ENCODE measurements around the gene SIGLEC14.

DNA sequence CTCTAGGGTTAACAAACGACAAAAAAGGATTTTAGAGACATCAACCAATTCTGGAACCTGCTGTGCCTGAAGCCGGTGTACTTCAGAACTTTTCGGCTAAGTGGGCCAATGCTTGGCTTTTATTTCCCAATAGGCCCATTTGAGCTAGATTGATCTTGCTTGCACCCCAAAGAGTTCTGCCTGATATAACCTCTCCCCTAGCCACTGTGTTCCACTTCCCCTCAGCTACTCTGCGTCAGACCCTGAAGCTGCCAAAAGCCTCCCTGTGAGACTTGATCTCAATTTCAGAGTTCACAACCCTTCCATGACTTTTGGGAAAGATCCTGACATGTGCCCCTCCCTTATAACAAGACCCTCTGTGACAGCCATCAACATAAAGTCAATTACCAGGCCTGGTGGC lies 5.6 kb upstream of the SIGLEC14 start:
- TF ChIP-seq, protein P1, sequence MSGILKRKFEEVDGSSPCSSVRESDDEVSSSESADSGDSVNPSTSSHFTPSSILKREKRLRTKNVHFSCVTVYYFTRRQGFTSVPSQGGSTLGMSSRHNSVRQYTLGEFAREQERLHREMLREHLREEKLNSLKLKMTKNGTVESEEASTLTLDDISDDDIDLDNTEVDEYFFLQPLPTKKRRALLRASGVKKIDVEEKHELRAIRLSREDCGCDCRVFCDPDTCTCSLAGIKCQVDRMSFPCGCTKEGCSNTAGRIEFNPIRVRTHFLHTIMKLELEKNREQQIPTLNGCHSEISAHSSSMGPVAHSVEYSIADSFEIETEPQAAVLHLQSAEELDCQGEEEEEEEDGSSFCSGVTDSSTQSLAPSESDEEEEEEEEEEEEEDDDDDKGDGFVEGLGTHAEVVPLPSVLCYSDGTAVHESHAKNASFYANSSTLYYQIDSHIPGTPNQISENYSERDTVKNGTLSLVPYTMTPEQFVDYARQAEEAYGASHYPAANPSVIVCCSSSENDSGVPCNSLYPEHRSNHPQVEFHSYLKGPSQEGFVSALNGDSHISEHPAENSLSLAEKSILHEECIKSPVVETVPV (CRISPR knock-in tag; IDR thresholded peaks at IDR 0.05): no peak
- no peak for TF ChIP-seq ZNF565 (CRISPR knock-in tag; conservative IDR thresholded peaks at IDR 0.05; ENCODE audit: low read depth)
- TF ChIP-seq TCF4 (CRISPR knock-in tag; IDR thresholded peaks at IDR 0.05; ENCODE audit: borderline replicate concordance): no peak
- TF ChIP-seq TOX (CRISPR knock-in tag; IDR thresholded peaks at IDR 0.05; ENCODE audit: borderline replicate concordance): no peak

All from SK-N-SH treated with all-trans-retinoic acid at 6 μM for 48 hours (cell line).